Aorta (tissue), 5 donors: Measurements from ENCODE around the gene CENPP. TPM values are rescaled to one million over a fixed set of nuclear protein-coding genes. Genes with fewer than 3 reads are reported as not detected.

ENCODE experiments used
- ATAC-seq: fragments of 200-7000 bp; cut with Tn5 transposase; one replicate; pipeline ENCODE4 v1.9.1; 2022; ENCODE audit warnings: moderate library complexity; ENCODE audit not compliant: low FRiP score
- DNase-seq, 2 donors: peaks; one replicate each; pipeline ENCODE4 v3.0.0-alpha.2; 2020
- H3K27ac ChIP-seq, 2 donors: one replicate each; pipeline ENCODE4 v1.5.1; 2013; ENCODE audit warnings: low read length in 2 of 2, mild to moderate bottlenecking in 2 of 2, moderate library complexity in 2 of 2, control low read depth in 1 of 2, inconsistent platforms in 1 of 2, low read depth in 1 of 2
- H3K27me3 ChIP-seq, 2 donors: one replicate each; pipeline ENCODE4 v1.6.1; 2013; ENCODE audit warnings: control low read depth in 1 of 2, low read length in 1 of 2, mild to moderate bottlenecking in 1 of 2, moderate library complexity in 1 of 2; ENCODE audit not compliant: insufficient read depth in 2 of 2, control insufficient read depth in 1 of 2
- H3K36me3 ChIP-seq, 2 donors: one replicate each; pipeline ENCODE4 v1.6.1; 2013; ENCODE audit warnings: control low read depth in 1 of 2, low read length in 1 of 2, mild to moderate bottlenecking in 1 of 2; ENCODE audit not compliant: insufficient read depth in 2 of 2, control insufficient read depth in 1 of 2
- H3K4me1 ChIP-seq, 2 donors: one replicate each; pipeline ENCODE4 v1.6.1; 2013; ENCODE audit warnings: low read length in 2 of 2, control low read depth in 1 of 2, mild to moderate bottlenecking in 1 of 2, moderate library complexity in 1 of 2; ENCODE audit not compliant: insufficient read depth in 2 of 2, control insufficient read depth in 1 of 2
- H3K4me3 ChIP-seq, 2 donors: one replicate each; pipeline ENCODE4 v1.5.1; 2013; ENCODE audit warnings: low read length in 2 of 2, control low read depth in 1 of 2, mild to moderate bottlenecking in 1 of 2
- H3K9me3 ChIP-seq: one replicate; pipeline ENCODE4 v1.6.1; 2013; ENCODE audit warnings: mild to moderate bottlenecking, low read length; ENCODE audit not compliant: control insufficient read depth
- whole genome bisulfite sequencing, 2 donors: extraction: QIAGEN DNeasy Blood & Tissue Kit; methylation state at CpG; one replicate each; pipeline ENCODE4 v1.1.7; 2013; 5-methylcytosine and 5-hydroxymethylcytosine counted together
- intact Hi-C, 2 donors: fragments of 100-400 bp; cut with DNase I; formaldehyde crosslinking; loops; one replicate each; pipeline versions ENCODE4 v1.14.2 to v1.15.0; 2022
- polyA plus RNA-seq, 2 donors: library from polyadenylated mRNA; stranded (reverse); fragments of 200-250 nt; gene quantifications; one replicate each; pipeline ENCODE4 v1.2.3, GENCODE V29; 2013
- total RNA-seq, 2 donors: library from RNA; stranded (reverse); fragmentation: NEBNext Ultra II Directional; extraction: Animal tissue kit (Norgen Biotek cat#: 25700); gene quantifications; one replicate each; pipeline ENCODE4 v1.2.1, GENCODE V29; 2021
- donor health status: healthy with polysubstance abuse.
- donor health status: Bipolar disorder and iron deficiency.
- donor health status: DM: no; HTN: no; CAD: no.
- donor health status: DM: no; HTN: no; CAD: no.
- donor health status: DM: yes; HTN: yes; CAD: no.

CENPP gene
- total and polyA plus RNA-seq, 4 donors: 0.50 to 11.1 (median 4.3) TPM

DNA sequence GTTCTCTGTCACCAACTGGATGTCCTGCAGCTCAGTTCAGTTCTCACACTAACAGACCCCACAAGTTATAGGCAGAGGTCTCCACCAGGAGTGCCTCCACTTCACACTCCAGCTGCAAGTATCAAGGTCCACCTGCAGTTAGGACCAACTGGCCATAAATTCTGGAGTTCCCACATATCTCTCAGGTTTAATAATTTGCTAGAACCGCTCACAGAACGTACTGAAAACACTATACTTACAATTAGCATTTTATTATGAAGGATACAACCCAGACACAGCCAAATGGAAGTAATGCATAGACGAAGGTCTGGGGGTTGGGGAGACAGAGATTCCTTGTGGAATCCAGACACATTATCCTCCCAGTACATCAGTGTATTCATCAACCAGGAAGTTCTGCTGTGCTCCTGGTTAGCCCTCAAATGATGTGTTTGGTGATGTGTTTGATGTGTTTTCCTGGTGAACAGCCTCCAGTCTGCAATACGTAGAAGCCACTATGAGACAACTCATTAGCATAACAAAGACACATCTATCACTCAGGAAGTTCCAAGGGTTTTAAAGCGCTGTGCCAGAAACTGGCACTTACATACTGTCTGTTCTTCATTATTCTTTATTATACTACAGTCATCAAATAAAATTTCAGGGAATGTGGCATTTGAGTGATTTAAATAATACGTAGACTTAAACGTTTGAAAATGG lies 53.3 kb downstream of the CENPP start:
- Histone ChIP-seq H3K36me3 (no peaks in the 10 kb centered on the region), H3K4me3 (no peak overlapping the region), H3K9me3 (no peaks in the 10 kb centered on the region), H3K27me3 (no peaks in the 10 kb centered on the region), H3K27ac (no peak overlapping the region), H3K4me1 (peaks cover 0 to 3% of the 10 kb centered on the region in 2 donors)
- WGBS, 2 donors: 78 to 81% methylated on average over 7 of the region's 7 CpGs
- no peak for DNase-seq
- ATAC-seq: no peak
- intact Hi-C loops: no loop called here

GRCh38 chr9:92380603-92381002 lies 54.9 kb downstream of the CENPP start:
- Histone ChIP-seq H3K4me3 (no peak overlapping the region), H3K36me3 (no peaks in the 10 kb centered on the region), H3K27me3 (no peaks in the 10 kb centered on the region), H3K9me3 (no peaks in the 10 kb centered on the region), H3K27ac (no peak overlapping the region), H3K4me1 (peaks cover 0 to 5% of the 10 kb centered on the region in 2 donors)
- intact Hi-C loops: loop anchor here in 1 of 2 donors (5.0 kb wide), 1 partner anchor 33 kb away; no protein-coding TSS in a partner anchor
- 93 to 95% methylated on average over 2 of the region's 2 CpGs for whole genome bisulfite sequencing, 2 donors
- ATAC-seq (no peak), DNase-seq (no peak)

GRCh38 chr9:92381775-92382174 lies 56.0 kb downstream of the CENPP start:
- Histone ChIP-seq H3K27ac (no peak overlapping the region), H3K36me3 (no peaks in the 10 kb centered on the region), H3K4me3 (no peak overlapping the region), H3K27me3 (no peaks in the 10 kb centered on the region), H3K9me3 (no peaks in the 10 kb centered on the region), H3K4me1 (peaks cover 2 to 6% of the 10 kb centered on the region in 2 donors)
- WGBS, 2 donors: 93 to 95% methylated on average over 2 of the region's 2 CpGs
- no peak for ATAC-seq
- DNase-seq: no peak
- intact Hi-C loops: loop anchor here in 1 of 2 donors (5.0 kb wide), 1 partner anchor 34 kb away; no protein-coding TSS in a partner anchor

GRCh38 chr9:92384375-92384774 lies 58.6 kb downstream of the CENPP start:
- Histone ChIP-seq H3K27me3 (no peaks in the 10 kb centered on the region), H3K9me3 (no peaks in the 10 kb centered on the region), H3K4me3 (no peak overlapping the region), H3K27ac (no peak overlapping the region), H3K4me1 (peaks cover 2 to 3% of the 10 kb centered on the region in 2 donors), H3K36me3 (no peaks in the 10 kb centered on the region)
- DNase-seq (no peak), ATAC-seq (peak; percentile 30)
- intact Hi-C loops: loop anchor here in 1 of 2 donors (5.0 kb wide), 1 partner anchor 37 kb away; no protein-coding TSS in a partner anchor
- WGBS, 2 donors: 0 to 9% methylated on average over 1 of the region's 1 CpG

DNA sequence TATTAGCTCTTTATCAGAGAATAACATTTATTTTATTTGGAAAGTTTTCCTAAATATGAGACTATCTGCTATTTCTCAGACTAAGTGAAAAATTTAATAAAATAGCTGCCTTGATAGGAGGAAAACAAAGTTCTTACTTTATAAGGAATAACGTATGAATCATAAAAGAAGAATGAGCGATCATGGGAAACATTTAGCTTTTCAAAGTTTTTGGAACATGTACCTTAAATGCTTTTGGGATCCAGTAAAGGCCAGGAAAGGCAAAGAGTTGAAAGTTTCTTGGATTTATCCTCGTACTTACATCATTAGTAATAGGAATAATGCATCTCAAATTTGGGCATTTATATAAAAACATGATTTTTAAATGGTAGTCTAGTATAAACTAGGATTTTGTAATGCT lies 59.2 kb downstream of the CENPP start:
- Histone ChIP-seq H3K27ac (no peak overlapping the region), H3K4me3 (no peak overlapping the region), H3K4me1 (peaks cover 2 to 3% of the 10 kb centered on the region in 2 donors), H3K36me3 (no peaks in the 10 kb centered on the region), H3K27me3 (no peaks in the 10 kb centered on the region), H3K9me3 (no peaks in the 10 kb centered on the region)
- DNase-seq (no peak), ATAC-seq (peak; percentile 45)
- intact Hi-C loops: loop anchor here in 1 of 2 donors (5.0 kb wide), 1 partner anchor 33 kb away; no protein-coding TSS in a partner anchor
- WGBS, 2 donors: 5 to 6% methylated on average over 3 of the region's 3 CpGs

DNA sequence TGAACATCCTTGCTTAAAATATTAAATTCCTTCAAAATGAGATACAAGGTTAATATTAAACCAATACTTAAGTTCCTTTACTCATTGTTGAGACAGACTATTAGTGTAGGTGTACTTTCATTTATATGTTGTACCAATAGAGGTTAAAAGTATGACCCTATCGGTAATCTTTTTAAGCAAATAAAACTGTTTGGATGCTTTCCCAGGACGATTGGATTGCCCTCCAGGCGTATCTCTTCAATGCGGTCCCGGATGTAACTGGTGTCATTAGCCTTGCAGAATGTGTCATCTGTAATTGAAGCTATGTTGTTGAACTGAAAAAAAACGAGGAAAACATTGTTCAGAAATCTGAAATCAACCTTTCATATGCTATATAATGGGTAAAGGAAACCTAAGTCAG lies 59.7 kb downstream of the CENPP start:
- intact Hi-C loops: loop anchor here in 1 of 2 donors (5.0 kb wide), 1 partner anchor 33 kb away; no protein-coding TSS in a partner anchor
- peak overlapping the region; percentile 78 to 86 for H3K27ac ChIP-seq
- ATAC-seq: peak; percentile 28
- no peaks in the 10 kb centered on the region for H3K36me3 ChIP-seq
- H3K4me3 ChIP-seq: no peak overlapping the region
- 3 to 6% methylated on average over 6 of the region's 6 CpGs for WGBS, 2 donors
- no peaks in the 10 kb centered on the region for H3K27me3 ChIP-seq
- no peak for DNase-seq
- H3K4me1 ChIP-seq: peaks cover 2 to 3% of the 10 kb centered on the region in 2 donors
- no peaks in the 10 kb centered on the region for H3K9me3 ChIP-seq

- Histone ChIP-seq H3K9me3 (no peaks in the 10 kb centered on the region), H3K27me3 (no peaks in the 10 kb centered on the region), H3K4me1 (peaks cover 2 to 3% of the 10 kb centered on the region in 2 donors), H3K4me3 (no peak overlapping the region), H3K27ac (peak overlapping the region; percentile 57 to 78), H3K36me3 (no peaks in the 10 kb centered on the region)
- 57 to 68% methylated on average over 4 of the region's 4 CpGs for WGBS, 2 donors
- intact Hi-C loops: loop anchor here in 1 of 2 donors (5.0 kb wide), 1 partner anchor 34 kb away; no protein-coding TSS in a partner anchor
- no peak for ATAC-seq
- no peak for DNase-seq
Measured at GRCh38 chr9:92385953-92386352, 60.2 kb downstream of the CENPP start.

DNA sequence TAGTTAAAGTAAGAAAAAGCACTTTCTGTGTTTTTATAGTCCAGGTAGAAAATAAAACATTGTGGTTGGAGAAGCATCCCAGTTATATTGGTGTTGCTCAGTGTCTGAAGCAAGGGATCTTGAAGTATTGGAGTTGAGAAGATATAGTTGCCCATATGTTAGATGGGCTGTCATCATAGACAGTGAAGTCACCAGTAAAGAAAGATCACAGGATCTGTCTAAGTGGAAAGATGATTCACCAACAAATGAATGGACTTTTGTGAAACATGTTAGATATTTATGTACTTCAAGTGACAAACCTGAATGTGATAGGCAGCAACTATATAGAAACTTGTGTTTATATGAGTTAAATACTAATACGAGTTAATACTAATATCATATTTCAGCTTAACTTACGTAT lies 66.9 kb downstream of the CENPP start:
- peaks cover 0 to 2% of the 10 kb centered on the region in 2 donors for H3K4me1 ChIP-seq
- H3K4me3 ChIP-seq: no peak overlapping the region
- ATAC-seq: no peak
- DNase-seq: no peak
- no peaks in the 10 kb centered on the region for H3K9me3 ChIP-seq
- intact Hi-C loops: no loop called here
- no peak overlapping the region for H3K27ac ChIP-seq
- no peaks in the 10 kb centered on the region for H3K27me3 ChIP-seq
- WGBS, 2 donors: 25 to 39% methylated on average over 2 of the region's 2 CpGs
- H3K36me3 ChIP-seq: peaks cover 0 to 6% of the 10 kb centered on the region in 2 donors

DNA sequence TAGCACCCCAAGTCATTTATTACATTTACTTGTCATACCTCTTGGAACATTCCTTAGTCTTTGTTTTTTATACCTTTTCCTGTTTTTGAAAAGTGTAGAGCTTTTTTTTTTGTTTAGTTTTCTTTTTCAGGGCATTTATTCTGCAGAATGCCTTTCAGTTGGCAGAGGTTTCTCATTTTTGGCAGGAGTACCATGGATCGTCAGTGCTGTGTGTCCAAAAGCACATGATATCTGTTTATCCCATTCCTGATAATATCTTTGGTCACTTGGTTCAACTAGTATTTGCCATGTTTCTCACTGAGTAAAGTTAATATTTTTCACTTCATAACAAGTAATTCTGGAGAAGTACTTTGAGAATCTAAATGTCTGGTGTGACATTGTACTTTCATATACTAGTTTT lies 67.9 kb downstream of the CENPP start:
- Histone ChIP-seq H3K9me3 (no peaks in the 10 kb centered on the region), H3K4me1 (peaks cover 0 to 2% of the 10 kb centered on the region in 2 donors), H3K27me3 (no peaks in the 10 kb centered on the region), H3K27ac (peak overlapping the region in 1 of 2 donors; percentile 67), H3K36me3 (peaks cover 0 to 6% of the 10 kb centered on the region in 2 donors), H3K4me3 (no peak overlapping the region)
- intact Hi-C loops: no loop called here
- no peak for DNase-seq
- WGBS, 2 donors: 10 to 11% methylated on average over 1 of the region's 1 CpG
- ATAC-seq: peak; percentile 57
